Measurements from ENCODE around the gene TPO.

Gene TPO

GRCh38 chr2:1450915-1451314 lies 37.7 kb downstream of the TPO start:
- no peak for DNase-seq (ENCODE audit: low spot score)

DNA sequence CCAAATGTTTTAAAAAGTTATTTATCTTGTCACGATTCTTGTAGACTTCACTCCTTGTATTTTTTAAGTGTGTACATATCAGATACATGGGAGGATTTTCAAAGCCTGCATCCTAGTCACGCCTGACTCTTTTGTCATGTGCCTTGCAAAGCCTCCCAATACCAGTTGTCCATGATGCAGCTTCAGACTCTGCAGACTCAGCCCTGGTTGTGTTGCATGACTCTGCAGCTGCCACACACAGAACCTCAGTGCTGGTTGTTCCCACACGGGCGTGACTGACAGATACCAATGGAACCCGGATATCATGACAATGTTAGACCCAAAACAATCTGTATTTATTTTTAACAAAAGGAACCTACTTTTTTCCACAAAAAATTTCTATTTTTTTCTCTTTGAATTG lies 38.2 kb downstream of the TPO start:
- DNase-seq (ENCODE audit: low spot score), result no peak

DNA sequence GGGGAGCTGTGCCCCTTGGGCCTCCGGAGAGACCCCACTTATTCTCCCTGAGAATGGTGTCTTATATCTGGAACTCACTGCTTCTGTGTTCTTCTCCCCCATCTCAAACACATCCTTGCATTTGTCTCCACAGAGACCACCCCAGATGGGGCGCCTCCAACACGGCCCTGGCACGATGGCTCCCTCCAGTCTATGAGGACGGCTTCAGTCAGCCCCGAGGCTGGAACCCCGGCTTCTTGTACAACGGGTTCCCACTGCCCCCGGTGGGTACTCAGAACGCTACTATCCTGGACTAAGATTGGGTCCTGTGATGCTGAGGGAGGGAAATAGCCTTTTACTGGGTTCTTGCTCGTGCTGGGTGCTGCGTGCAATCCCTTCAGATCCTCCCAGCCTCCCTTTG lies 40.3 kb downstream of the TPO start:
- DNase-seq (ENCODE audit: low spot score), result no peak

- DNase-seq (ENCODE audit: low spot score), result no peak
Measured at GRCh38 chr2:1454346-1454745, 41.1 kb downstream of the TPO start.

- DNase-seq (ENCODE audit: low spot score), result no peak
Measured at GRCh38 chr2:1455466-1455865, 42.2 kb downstream of the TPO start.

GRCh38 chr2:1458432-1458831 lies 45.2 kb downstream of the TPO start:
- DNase-seq (ENCODE audit: low spot score), result no peak

DNA sequence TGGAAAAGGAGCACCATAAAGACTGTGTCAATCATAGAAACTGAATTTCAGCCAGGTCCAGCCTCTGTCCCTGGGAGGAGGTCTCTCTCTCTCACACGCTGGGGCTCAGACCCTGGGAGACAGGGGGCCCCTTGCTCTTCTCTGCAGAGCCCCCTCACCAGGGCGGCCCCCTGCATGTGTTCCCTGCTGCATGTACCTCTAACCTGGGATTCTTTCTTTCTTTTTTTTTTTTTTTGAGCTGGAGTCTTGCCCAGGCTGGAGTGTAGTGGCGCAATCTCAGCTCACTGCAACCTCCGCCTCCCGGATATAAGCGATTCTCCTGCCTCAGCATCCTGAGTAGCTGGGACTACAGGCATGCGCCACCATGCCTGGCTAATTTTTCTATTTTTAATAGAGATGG lies 46.5 kb downstream of the TPO start:
- DNase-seq (ENCODE audit: low spot score), result no peak

- no peak for DNase-seq (ENCODE audit: low spot score)
Measured at GRCh38 chr2:1460851-1461418, 47.7 kb downstream of the TPO start.

- no peak for DNase-seq (ENCODE audit: low spot score)
Measured at GRCh38 chr2:1461507-1462390, 48.5 kb downstream of the TPO start.

DNA sequence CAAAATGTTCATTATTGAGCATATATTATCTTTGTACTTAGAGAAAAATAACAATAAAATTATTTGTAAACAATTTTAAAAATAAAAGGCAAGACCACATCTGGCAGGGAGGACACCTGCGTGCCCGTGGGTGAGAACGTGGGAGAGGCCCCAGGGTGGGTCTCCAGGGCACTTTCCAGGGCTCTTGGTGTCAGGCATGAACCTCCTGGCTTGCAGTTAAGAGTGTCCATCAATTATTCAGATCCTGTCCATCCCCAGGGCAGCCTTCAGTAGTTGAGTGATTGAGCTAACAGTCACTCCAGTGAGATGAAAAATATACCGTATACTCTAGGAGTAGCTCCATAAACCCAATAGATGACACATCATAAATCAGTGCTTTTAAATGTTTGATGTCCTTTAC lies 49.7 kb downstream of the TPO start:
- DNase-seq (ENCODE audit: low spot score), result no peak

DNA sequence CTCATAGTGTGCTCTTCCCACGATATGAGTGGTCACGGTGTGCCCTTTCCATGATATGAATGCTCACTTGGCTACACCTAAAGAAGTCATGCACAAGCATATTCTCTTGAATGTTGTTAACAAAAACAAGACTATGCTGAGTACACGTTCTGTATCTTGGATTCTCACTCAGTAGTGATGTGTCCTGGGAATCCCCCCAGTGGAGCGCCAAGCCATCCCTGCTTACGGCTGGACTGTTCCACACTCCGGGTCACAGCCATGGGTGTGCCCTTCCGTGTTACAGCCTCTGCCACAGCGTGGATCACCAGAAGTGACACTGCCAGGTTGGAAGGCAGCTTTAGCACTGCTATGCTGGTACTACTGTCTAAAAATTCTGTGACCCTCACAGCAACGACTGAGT lies 59.1 kb downstream of the TPO start:
- DNase-seq (ENCODE audit: low spot score), result no peak

GRCh38 chr2:1476617-1477195 lies 63.4 kb downstream of the TPO start:
- no peak for DNase-seq (ENCODE audit: low spot score)

DNA sequence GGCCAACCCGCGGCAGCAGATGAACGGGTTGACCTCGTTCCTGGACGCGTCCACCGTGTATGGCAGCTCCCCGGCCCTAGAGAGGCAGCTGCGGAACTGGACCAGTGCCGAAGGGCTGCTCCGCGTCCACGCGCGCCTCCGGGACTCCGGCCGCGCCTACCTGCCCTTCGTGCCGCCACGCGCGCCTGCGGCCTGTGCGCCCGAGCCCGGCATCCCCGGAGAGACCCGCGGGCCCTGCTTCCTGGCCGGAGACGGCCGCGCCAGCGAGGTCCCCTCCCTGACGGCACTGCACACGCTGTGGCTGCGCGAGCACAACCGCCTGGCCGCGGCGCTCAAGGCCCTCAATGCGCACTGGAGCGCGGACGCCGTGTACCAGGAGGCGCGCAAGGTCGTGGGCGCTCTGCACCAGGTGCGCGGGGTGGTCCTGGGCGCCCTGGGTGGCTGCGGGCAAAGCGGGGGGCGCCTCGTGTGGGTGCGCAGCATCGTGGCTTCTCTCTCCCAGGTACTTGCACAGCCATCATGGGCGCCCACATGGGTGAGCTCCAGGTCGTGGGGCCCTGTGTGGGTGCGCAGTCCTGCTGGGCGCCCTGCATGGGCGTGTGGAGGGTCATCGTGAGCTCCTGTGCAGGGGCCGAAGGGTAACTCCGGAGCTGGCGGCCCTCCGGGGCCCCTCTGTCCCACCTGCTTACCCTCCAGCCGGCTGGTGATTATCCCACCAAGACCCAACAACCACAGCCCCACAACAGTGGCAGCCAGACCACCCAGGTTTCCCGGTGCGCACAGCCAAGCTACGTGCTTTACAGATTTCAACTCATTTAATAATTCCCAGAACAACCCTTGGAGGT lies 64.2 kb downstream of the TPO start:
- DNase-seq (ENCODE audit: low spot score), result no peak

DNA sequence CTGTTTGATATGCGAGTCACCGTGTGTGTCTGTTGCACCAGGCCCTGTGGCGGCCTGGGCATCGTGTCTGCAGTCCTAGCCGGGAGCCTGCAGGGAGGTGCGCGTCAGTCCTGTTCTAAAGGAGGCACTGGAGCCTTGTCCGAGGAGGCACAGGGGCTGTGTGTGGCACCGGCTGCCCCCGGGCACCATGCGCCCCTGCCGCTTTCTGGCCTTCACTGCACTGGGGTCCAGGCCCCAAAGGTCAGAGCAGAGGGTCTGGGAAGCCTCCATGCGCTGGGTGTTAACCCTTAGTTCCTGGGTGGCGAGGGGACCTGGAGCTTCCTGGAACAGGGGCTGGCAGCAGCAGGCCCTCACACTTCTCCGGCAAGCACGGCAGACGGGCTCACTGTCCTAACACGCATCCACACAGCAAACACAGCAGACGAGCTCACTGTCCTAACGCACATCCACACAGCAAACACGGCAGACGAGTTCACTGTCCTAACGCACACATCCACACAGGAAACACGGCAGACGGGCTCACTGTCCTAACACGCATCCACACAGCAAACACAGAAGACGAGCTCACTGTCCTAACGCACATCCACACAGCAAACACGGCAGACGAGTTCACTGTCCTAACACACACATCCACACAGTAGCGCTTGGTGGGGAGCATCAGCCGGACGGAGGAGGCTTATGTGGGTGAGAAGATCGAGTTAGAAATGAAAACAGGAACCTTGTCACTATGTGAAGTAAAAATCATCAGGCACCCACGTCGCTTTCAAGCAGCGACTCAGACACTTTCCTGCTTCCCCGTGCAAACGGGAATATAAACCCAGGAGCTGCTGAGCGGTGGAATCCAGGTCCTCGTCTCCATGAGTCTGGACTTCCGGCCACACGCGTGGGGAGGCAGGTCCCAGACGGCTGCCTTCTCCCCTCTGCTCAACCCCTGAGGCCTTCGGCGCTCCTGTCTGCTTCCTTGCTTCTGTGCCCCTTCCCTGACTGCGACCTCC lies 65.3 kb downstream of the TPO start:
- DNase-seq (ENCODE audit: low spot score), result no peak

DNA sequence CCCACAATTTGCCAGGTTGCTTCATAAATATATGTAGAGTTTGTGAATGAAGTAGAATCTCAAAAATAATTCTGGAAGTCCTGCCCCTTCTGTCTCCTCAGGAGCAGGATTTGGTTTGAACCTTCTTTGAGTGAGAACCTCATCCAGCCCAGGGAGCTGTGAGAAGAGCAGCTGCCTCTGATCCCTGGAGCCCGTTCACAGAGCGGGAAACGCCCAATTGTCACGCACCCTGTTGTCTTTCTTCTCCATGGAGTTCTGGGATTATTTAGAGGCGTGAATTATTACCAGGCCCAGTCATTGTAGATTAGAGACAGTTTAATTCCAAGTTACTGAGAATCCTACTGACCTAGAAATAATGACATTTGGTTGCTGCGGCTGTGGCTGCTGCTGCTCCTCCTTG lies 66.1 kb downstream of the TPO start:
- DNase-seq (ENCODE audit: low spot score), result no peak

DNA sequence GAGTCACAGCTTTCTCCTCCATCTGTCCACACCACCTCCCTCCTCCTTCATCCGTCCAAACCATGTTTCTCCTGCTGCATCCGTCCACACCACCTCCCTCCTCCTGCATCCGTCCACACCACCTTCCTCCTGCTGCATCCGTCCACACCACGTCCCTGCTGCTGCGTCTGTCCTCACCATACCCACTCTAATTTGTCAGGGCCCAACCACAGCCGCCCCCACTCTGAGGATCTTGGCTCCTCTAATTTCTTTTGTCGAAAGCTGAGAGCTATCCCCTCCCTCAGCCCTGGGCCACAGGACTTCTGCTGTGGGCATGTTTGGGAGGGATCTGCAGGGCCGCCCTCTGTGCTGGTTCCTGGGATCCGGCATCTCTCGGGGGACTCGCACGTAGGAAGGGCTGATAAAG lies 67.4 kb downstream of the TPO start:
- DNase-seq (ENCODE audit: low spot score), result no peak

GRCh38 chr2:1481406-1482252 lies 68.4 kb downstream of the TPO start:
- DNase-seq (ENCODE audit: low spot score), result no peak

DNA sequence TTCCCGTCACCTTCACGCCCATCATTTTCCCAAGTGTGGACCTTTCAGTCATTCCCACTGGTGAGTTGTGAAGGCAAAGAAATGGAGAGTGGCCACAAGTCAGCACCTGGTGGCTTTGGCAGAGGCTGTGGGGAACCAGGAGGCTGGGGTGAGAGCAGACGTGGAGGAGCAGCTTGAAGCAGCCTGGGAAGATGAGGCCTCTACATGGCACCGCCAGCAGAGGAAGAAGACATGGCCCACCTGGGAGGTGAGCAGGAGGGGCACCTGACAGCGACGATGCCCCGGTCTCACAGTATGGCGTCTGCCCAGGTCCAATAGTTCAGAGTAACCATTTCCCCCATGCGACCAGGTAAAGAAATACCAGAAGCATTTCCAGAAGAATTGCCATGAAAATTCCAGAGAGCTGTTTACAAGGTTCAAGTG lies 69.0 kb downstream of the TPO start:
- no peak for DNase-seq (ENCODE audit: low spot score)

- no peak for DNase-seq (ENCODE audit: low spot score)
Measured at GRCh38 chr2:1482981-1483380, 69.7 kb downstream of the TPO start.

- no peak for DNase-seq (ENCODE audit: low spot score)
Measured at GRCh38 chr2:1483551-1483950, 70.3 kb downstream of the TPO start.
